Measurements from ENCODE around the gene CDH26. TPM values are rescaled to one million over a fixed set of nuclear protein-coding genes. Genes with fewer than 3 reads are reported as not detected.

Gene CDH26
- total and polyA plus RNA-seq, 2 of the 13 experiments (the other 11 are each of a cell fraction or from before 2014, with no cell fraction given): 0.40 to 1.1 TPM

- no peak for TF ChIP-seq GPBP1L1 (CRISPR knock-in tag; IDR thresholded peaks at IDR 0.05)
- TF ChIP-seq GABPB1 (CRISPR knock-in tag; IDR thresholded peaks at IDR 0.05): peak; percentile 73
- TF ChIP-seq ZFP41 (CRISPR knock-in tag; IDR thresholded peaks at IDR 0.05; ENCODE audit: borderline replicate concordance): no peak
- no peak for TF ChIP-seq ATAD3A (CRISPR knock-in tag; IDR thresholded peaks at IDR 0.05)
- no peak for TF ChIP-seq ZNF569 (CRISPR knock-in tag; IDR thresholded peaks at IDR 0.05; ENCODE audit: borderline replicate concordance)
- TF ChIP-seq ZC3H13 (CRISPR knock-in tag; IDR thresholded peaks at IDR 0.05): peak; percentile 56; the same call in 1 of the 2 replicates
- peak; percentile 91; the same call in 1 of the 2 replicates for TF ChIP-seq ZNF790 (CRISPR knock-in tag; IDR thresholded peaks at IDR 0.05; ENCODE audit: borderline replicate concordance)
- TF ChIP-seq ZFYVE20 (CRISPR knock-in tag; IDR thresholded peaks at IDR 0.05; ENCODE audit: borderline replicate concordance, low read depth): peak; percentile 74; the same call in 1 of the 2 replicates
- TF ChIP-seq ZNF614 (CRISPR knock-in tag; IDR thresholded peaks at IDR 0.05; ENCODE audit: borderline replicate concordance): peak; percentile 19; the same call in 1 of the 2 replicates
- TF ChIP-seq ZNF280D (CRISPR knock-in tag; IDR thresholded peaks at IDR 0.05): peak; percentile 84; the same call in 1 of the 2 replicates
- TF ChIP-seq ZFP62 (CRISPR knock-in tag; IDR thresholded peaks at IDR 0.05): no peak
- peak; percentile 88 for TF ChIP-seq PHF21A (CRISPR knock-in tag; IDR thresholded peaks at IDR 0.05)
- TF ChIP-seq PCBP2 (optimal IDR thresholded peaks at IDR 0.05; ENCODE audit: low read depth, low read length, poor library complexity, severe bottlenecking): no peak
- no peak; the same call in 1 of the 2 replicates for TF ChIP-seq ZFP90 (CRISPR knock-in tag; IDR thresholded peaks at IDR 0.05; ENCODE audit: borderline replicate concordance)
- TF ChIP-seq REPIN1 (CRISPR knock-in tag; IDR thresholded peaks at IDR 0.05; ENCODE audit: borderline replicate concordance, low read depth): peak; percentile 89; the same call in 1 of the 2 replicates
- TF ChIP-seq SALL1 (CRISPR knock-in tag; IDR thresholded peaks at IDR 0.05): peak; percentile 88
- peak; percentile 82; the same call in 1 of the 2 replicates for TF ChIP-seq SALL2 (CRISPR knock-in tag; IDR thresholded peaks at IDR 0.05)
- TF ChIP-seq ARNT (IDR thresholded peaks at IDR 0.05): no peak
- no peak for TF ChIP-seq BRCA1 (CRISPR knock-in tag; IDR thresholded peaks at IDR 0.05)
- TF ChIP-seq, protein P1, sequence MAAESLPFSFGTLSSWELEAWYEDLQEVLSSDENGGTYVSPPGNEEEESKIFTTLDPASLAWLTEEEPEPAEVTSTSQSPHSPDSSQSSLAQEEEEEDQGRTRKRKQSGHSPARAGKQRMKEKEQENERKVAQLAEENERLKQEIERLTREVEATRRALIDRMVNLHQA (CRISPR knock-in tag; IDR thresholded peaks at IDR 0.05): peak; percentile 77; the same call in 1 of the 2 replicates
Observed at GRCh38 chr20:59940129-59940955, 17.9 kb upstream of the CDH26 start, which contains the start of the genes FAM217B and PPP1R3D (continued).

All from HepG2 (cell line).